Liver (tissue), 3 donors: ENCODE results near the gene PDGFD.

ENCODE experiments used
- FOXA1 ChIP-seq: IDR thresholded peaks from 2 replicates; pipeline ENCODE4 v1.6.1; 2016; ENCODE audit warnings: antibody characterized with exemption
- HNF4A ChIP-seq, 2 donors: conservative IDR thresholded peaks; 2 replicates each; pipeline ENCODE4 v1.6.1; 2016; ENCODE audit warnings: antibody characterized with exemption in 2 of 2, mild to moderate bottlenecking in 2 of 2
- RAD21 ChIP-seq, 2 donors: IDR thresholded peaks; 2 replicates each; pipeline ENCODE4 v1.6.1; 2016; ENCODE audit warnings: antibody characterized with exemption in 2 of 2, mild to moderate bottlenecking in 2 of 2
- YY1 ChIP-seq: IDR thresholded peaks from 2 replicates; pipeline ENCODE4 v1.6.1; 2016; ENCODE audit warnings: antibody characterized with exemption, mild to moderate bottlenecking
- TF ChIP-seq, protein P1 (sequence below): fragments of 150-350 bp; IDR thresholded peaks from 2 replicates; pipeline ENCODE4 v1.5.1; 2017; ENCODE audit warnings: improper control_type of control experiment, low read depth, low read length; ENCODE audit not compliant: missing input control
- TF ChIP-seq, protein P2 (sequence below): IDR thresholded peaks from 2 replicates; pipeline ENCODE4 v1.6.1; 2016; ENCODE audit warnings: antibody characterized with exemption, mild to moderate bottlenecking
- TF ChIP-seq, protein P3 (sequence below): IDR thresholded peaks from 2 replicates; pipeline ENCODE4 v1.6.1; 2016; ENCODE audit warnings: antibody characterized with exemption
- donor health status: healthy.
- donor health status: healthy.

DNA sequence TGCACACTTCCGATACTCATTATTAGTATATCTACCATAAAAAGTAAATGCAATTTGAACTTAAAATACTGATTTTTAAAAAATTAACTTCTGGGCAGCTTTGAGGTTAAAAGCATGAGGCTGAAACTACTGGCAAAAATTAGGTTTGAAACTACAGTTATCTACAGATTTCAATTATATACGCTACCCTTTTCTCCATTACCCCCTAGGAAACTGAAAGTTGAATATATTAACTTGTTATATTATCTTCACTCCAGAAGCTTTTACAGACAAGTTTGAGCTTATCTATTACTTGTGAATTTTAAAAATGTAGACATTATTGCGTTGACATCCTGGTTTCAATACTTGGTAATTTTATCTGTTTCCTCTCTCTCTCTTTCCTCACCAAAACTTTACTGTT, 224.3 kb downstream of the PDGFD start:
- TF ChIP-seq RAD21 (IDR thresholded peaks at IDR 0.05) (no peak), HNF4A (conservative IDR thresholded peaks at IDR 0.05) (no peak), YY1 (no peak), FOXA1 (no peak)
- TF ChIP-seq, protein P1, sequence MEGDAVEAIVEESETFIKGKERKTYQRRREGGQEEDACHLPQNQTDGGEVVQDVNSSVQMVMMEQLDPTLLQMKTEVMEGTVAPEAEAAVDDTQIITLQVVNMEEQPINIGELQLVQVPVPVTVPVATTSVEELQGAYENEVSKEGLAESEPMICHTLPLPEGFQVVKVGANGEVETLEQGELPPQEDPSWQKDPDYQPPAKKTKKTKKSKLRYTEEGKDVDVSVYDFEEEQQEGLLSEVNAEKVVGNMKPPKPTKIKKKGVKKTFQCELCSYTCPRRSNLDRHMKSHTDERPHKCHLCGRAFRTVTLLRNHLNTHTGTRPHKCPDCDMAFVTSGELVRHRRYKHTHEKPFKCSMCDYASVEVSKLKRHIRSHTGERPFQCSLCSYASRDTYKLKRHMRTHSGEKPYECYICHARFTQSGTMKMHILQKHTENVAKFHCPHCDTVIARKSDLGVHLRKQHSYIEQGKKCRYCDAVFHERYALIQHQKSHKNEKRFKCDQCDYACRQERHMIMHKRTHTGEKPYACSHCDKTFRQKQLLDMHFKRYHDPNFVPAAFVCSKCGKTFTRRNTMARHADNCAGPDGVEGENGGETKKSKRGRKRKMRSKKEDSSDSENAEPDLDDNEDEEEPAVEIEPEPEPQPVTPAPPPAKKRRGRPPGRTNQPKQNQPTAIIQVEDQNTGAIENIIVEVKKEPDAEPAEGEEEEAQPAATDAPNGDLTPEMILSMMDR: no peak
- TF ChIP-seq, protein P2, sequence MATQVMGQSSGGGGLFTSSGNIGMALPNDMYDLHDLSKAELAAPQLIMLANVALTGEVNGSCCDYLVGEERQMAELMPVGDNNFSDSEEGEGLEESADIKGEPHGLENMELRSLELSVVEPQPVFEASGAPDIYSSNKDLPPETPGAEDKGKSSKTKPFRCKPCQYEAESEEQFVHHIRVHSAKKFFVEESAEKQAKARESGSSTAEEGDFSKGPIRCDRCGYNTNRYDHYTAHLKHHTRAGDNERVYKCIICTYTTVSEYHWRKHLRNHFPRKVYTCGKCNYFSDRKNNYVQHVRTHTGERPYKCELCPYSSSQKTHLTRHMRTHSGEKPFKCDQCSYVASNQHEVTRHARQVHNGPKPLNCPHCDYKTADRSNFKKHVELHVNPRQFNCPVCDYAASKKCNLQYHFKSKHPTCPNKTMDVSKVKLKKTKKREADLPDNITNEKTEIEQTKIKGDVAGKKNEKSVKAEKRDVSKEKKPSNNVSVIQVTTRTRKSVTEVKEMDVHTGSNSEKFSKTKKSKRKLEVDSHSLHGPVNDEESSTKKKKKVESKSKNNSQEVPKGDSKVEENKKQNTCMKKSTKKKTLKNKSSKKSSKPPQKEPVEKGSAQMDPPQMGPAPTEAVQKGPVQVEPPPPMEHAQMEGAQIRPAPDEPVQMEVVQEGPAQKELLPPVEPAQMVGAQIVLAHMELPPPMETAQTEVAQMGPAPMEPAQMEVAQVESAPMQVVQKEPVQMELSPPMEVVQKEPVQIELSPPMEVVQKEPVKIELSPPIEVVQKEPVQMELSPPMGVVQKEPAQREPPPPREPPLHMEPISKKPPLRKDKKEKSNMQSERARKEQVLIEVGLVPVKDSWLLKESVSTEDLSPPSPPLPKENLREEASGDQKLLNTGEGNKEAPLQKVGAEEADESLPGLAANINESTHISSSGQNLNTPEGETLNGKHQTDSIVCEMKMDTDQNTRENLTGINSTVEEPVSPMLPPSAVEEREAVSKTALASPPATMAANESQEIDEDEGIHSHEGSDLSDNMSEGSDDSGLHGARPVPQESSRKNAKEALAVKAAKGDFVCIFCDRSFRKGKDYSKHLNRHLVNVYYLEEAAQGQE: no peak
- TF ChIP-seq, protein P3, sequence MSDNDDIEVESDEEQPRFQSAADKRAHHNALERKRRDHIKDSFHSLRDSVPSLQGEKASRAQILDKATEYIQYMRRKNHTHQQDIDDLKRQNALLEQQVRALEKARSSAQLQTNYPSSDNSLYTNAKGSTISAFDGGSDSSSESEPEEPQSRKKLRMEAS: no peak
